ENCODE measurements around the gene CLEC3B. TPM values are rescaled to one million over a fixed set of nuclear protein-coding genes. Genes with fewer than 3 reads are reported as not detected.

CLEC3B gene
- total and polyA plus RNA-seq, 10 of the 15 experiments (the other 5 are each of a cell fraction or from before 2014, with no cell fraction given), result 0.23 TPM; not detected in 9

DNA sequence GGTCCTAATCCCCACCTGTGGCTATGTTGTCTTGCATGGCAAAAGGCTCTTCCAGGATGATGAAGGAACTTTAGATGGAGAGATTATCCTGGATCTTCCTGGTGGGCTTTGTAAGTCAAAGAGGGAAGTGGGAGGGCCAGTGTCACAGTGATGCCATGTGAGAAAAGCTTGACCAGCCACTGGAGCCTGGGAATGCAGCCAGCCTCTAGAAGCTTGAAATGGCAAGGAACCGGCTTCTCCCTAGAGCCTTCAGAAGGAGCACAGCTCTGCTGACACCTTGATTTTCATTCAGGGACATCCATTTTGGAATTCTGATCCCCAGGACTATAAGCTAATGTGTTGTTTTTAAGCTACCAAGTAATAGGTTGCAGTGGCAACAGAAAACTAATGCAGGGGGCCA lies 58.3 kb downstream of the CLEC3B start:
- no peak overlapping the region for H3K4me2 ChIP-seq (ENCODE audit: control insufficient read depth, insufficient read depth)
- H2AFZ ChIP-seq (ENCODE audit: control insufficient read depth, low read depth, low read length), result no peak overlapping the region
- H3K79me2 ChIP-seq (ENCODE audit: control insufficient read depth, insufficient read depth, low read length), result no peaks in the 10 kb centered on the region
- no peaks in the 10 kb centered on the region for H3K36me3 ChIP-seq (ENCODE audit: control insufficient read depth in 2 of 2, insufficient read depth in 2 of 2, low read length in 1 of 2)
- H3K9me3 ChIP-seq (replicated peaks; ENCODE audit: control insufficient read depth, insufficient read depth, low read length), result no peaks in the 10 kb centered on the region
- ChIA-PET RAD21 (ENCODE audit: unreplicated experiment) (interaction anchor here (1.1 kb wide), 1 partner anchor 43 kb away, joined by 4 read pairs; no protein-coding TSS in a partner anchor), SMC1A (ENCODE audit: uncharacterized antibody, unreplicated experiment) (interaction anchor here (0.7 kb wide), 1 partner anchor 62 kb away, joined by 3 read pairs; the partner anchor contains the start of gene CDCP1), CTCF (no interaction called here), POLR2A (no interaction called here)
- no peak for FAIRE-seq
- no peaks in the 10 kb centered on the region for H4K20me1 ChIP-seq (ENCODE audit: control insufficient read depth, insufficient read depth)
- TF ChIP-seq ASH2L (IDR thresholded peaks at IDR 0.05; ENCODE audit: borderline replicate concordance, low read depth) (no peak), CREM (IDR thresholded peaks at IDR 0.05; ENCODE audit: low read depth) (no peak), TCF7 (IDR thresholded peaks at IDR 0.05; ENCODE audit: borderline replicate concordance) (no peak)
- intact Hi-C loops (cut with micrococcal nuclease; ENCODE audit: unreplicated experiment) (no loop called here), in situ Hi-C loops (cut with MboI) (no loop called here)
- ATAC-seq, result no peak
- WGBS (ENCODE audit: insufficient coverage, insufficient replicate concordance, low lambda C conversion rate, missing lambda C conversion rate), result 33% methylated on average over 1 of the region's 1 CpG
- H3K27ac ChIP-seq (ENCODE audit: control insufficient read depth, insufficient read depth), result no peak overlapping the region
- no peak overlapping the region for H3K9ac ChIP-seq (ENCODE audit: control insufficient read depth, insufficient read depth, low read length)
- peaks cover 0 to 4% of the 10 kb centered on the region in 2 experiments; a peak in 1 of 4 replicates for H3K27me3 ChIP-seq (replicated peaks in 1 of 2; ENCODE audit: control insufficient read depth in 2 of 2, insufficient read depth in 2 of 2, low read length in 1 of 2)
- H3K4me3 ChIP-seq, result no peak overlapping the region
- no peak for DNase-seq (ENCODE audit: low read depth, low spot score)
- no peaks in the 10 kb centered on the region for H3K4me1 ChIP-seq (ENCODE audit: control insufficient read depth, insufficient read depth, low read length)
- no TSS peak for BruUV-seq (replicated peaks)

DNA sequence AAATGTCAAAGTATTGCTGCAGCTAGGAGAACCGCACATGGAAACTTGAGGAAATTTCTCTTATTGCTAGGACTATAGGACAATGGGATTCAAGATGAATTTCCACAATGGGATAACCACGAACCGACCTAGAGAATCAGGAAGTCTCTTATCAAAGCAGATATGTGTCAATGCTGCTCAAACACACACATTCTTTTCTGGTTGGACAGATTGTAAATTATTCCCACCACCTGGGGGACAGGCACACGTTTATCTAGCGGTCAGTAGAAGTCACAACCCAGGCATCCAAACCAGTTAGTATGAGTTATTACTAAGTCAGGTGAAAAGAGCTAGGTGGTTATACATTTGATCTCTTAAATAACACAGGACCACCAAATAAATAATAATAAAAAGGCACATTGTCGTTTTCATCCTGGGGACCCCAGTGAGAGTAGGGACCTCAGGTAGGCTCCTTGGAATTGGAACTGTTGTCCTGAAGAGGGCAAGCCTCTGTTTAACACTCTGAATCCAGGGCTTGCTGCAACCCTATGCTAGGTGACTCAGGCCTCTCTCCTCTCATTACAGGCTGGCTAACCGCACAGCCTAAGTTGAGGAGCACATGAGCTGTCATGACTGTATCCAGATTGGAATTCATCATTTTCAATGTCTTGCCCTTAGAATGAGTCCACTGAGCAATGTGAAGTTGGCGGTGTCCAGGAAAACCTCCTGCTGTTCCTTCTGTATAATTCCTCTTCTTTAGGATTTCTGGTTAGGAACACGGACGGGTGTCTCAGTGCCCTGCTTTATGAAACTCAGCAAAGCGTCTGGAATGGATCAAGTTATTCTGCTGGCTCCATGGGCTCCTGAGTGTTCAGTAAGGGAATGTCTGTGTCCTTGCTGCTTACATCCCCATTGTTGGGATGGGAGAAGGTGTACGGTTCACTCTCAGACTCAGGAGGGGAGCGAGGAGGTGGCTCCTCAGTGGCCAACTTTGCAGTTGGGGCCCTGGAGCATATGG lies 59.0 kb downstream of the CLEC3B start:
- CTCF ChIA-PET, result no interaction called here
- BruUV-seq (replicated peaks), result no TSS peak

More for the DNA sequence above, 59.0 kb downstream of the CLEC3B start:
- in situ Hi-C loops (cut with MboI) (no loop called here), intact Hi-C loops (cut with micrococcal nuclease; ENCODE audit: unreplicated experiment) (no loop called here)
- no peak for TF ChIP-seq HDAC6 (IDR thresholded peaks at IDR 0.05; ENCODE audit: unreplicated experiment)
- TF ChIP-seq, protein P1, sequence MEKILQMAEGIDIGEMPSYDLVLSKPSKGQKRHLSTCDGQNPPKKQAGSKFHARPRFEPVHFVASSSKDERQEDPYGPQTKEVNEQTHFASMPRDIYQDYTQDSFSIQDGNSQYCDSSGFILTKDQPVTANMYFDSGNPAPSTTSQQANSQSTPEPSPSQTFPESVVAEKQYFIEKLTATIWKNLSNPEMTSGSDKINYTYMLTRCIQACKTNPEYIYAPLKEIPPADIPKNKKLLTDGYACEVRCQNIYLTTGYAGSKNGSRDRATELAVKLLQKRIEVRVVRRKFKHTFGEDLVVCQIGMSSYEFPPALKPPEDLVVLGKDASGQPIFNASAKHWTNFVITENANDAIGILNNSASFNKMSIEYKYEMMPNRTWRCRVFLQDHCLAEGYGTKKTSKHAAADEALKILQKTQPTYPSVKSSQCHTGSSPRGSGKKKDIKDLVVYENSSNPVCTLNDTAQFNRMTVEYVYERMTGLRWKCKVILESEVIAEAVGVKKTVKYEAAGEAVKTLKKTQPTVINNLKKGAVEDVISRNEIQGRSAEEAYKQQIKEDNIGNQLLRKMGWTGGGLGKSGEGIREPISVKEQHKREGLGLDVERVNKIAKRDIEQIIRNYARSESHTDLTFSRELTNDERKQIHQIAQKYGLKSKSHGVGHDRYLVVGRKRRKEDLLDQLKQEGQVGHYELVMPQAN (conservative IDR thresholded peaks at IDR 0.05), result no peak
- TF ChIP-seq, protein P2, sequence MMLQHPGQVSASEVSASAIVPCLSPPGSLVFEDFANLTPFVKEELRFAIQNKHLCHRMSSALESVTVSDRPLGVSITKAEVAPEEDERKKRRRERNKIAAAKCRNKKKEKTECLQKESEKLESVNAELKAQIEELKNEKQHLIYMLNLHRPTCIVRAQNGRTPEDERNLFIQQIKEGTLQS (IDR thresholded peaks at IDR 0.05; ENCODE audit: borderline replicate concordance, extremely low read depth, low read depth, low read length), result no peak
- H3K9ac ChIP-seq (ENCODE audit: control insufficient read depth, insufficient read depth, low read length), result no peak overlapping the region
- no peak for ATAC-seq
- no peaks in the 10 kb centered on the region for H3K9me3 ChIP-seq (replicated peaks; ENCODE audit: control insufficient read depth, insufficient read depth, low read length)
- SMC1A ChIA-PET (ENCODE audit: uncharacterized antibody, unreplicated experiment), result interaction anchor here (0.7 kb wide), 1 partner anchor 61 kb away, joined by 3 read pairs; the partner anchor contains the start of gene CDCP1
- WGBS (ENCODE audit: insufficient coverage, insufficient replicate concordance, low lambda C conversion rate, missing lambda C conversion rate), result 37% methylated on average over 13 of the region's 13 CpGs
- no peak overlapping the region for H3K4me3 ChIP-seq
- no peaks in the 10 kb centered on the region for H3K79me2 ChIP-seq (ENCODE audit: control insufficient read depth, insufficient read depth, low read length)
- no peak overlapping the region for H3K27ac ChIP-seq (ENCODE audit: control insufficient read depth, insufficient read depth)
- RAD21 ChIA-PET (ENCODE audit: unreplicated experiment), result no interaction called here
- no peaks in the 10 kb centered on the region for H3K4me1 ChIP-seq (ENCODE audit: control insufficient read depth, insufficient read depth, low read length)
- peaks cover 0 to 4% of the 10 kb centered on the region in 2 experiments; a peak in 1 of 4 replicates for H3K27me3 ChIP-seq (replicated peaks in 1 of 2; ENCODE audit: control insufficient read depth in 2 of 2, insufficient read depth in 2 of 2, low read length in 1 of 2)
- H2AFZ ChIP-seq (ENCODE audit: control insufficient read depth, low read depth, low read length), result no peak overlapping the region
- POLR2A ChIA-PET, result no interaction called here
- no peak overlapping the region for H3K4me2 ChIP-seq (ENCODE audit: control insufficient read depth, insufficient read depth)
- FAIRE-seq, result no peak
- DNase-seq (ENCODE audit: low read depth, low spot score), result no peak
- H4K20me1 ChIP-seq (ENCODE audit: control insufficient read depth, insufficient read depth), result no peaks in the 10 kb centered on the region
- no peaks in the 10 kb centered on the region for H3K36me3 ChIP-seq (ENCODE audit: control insufficient read depth in 2 of 2, insufficient read depth in 2 of 2, low read length in 1 of 2)
